HEK293T (cell line): ENCODE data around the gene RAPGEF1.

Experiments used
- CTBP1 ChIP-seq: fragments of 450-650 bp; IDR thresholded peaks from 2 replicates; pipeline ENCODE4 v1.6.1; 2016; ENCODE audit warnings: borderline replicate concordance
- SP1 ChIP-seq: fragments of 450-650 bp; IDR thresholded peaks from 2 replicates; pipeline ENCODE4 v1.6.1; 2017

DNA sequence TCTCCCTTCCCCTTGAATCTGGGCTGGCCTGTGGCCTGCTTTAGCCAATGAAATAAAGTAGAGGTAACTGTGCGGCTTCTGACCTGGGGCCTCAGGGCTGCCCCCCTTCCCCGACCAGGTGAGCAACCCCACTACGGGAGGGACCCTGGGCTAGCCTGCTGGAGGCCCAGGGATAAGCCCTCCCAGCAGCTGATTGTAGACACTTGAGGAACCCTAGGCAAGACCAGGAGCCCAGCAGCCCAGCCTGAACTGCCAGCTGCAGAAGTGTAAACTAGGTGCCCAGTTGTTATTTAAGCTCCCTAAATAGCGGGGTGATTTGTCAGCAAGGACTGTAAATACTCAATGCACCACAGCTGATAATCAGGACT, 41.3 kb downstream of the RAPGEF1 start:
- no peak for TF ChIP-seq CTBP1
- TF ChIP-seq SP1 = no peak
